ENCODE results near the gene SRPRA. TPM values are rescaled to one million over a fixed set of nuclear protein-coding genes. Genes with fewer than 3 reads are reported as not detected.

Gene SRPRA
- total and polyA plus RNA-seq, 4 donors, result 28.7 to 143 (median 102) TPM

DNA sequence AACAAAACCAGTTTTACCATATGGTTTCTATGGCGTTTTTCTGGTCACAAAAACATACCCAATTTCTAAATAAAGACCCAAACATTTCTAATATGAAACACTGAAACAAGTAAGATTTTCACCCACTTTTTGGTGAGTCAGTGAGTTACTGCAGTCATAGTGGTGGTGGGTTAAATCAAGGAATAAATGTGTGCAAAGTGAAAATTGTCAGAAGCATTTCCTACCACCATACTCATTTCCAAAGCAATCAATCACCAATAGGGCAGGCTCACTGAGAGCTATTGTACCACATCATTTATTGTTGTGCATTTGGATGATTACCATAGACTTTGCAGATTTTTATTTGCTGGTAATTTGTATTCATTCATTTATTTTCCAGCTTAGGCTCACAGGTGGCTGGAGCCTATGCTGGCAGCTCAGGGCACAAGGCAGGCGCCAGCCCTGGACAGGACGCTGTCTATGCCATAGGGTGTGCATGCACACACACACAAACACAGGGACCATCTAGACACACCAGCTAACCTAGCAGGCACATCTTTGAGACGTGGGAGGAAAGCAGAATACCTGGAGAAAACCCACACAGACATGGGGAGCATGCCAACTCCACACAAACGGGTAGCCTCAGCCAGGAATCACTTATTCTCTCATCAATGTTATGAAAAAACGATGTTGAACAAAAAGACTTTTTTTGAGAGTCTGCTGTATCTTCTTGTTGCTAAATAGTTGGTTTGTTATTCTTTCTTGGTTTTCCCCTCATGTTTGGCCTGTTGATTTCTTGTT lies 52.0 kb downstream of the SRPRA start:
- H3K4me3 ChIP-seq (ENCODE audit: low read depth in 1 of 3, low read length in 3 of 3), result no peak overlapping the region
- 91% methylated on average over 6 of the region's 6 CpGs for WGBS
- no peaks in the 10 kb centered on the region for H3K27me3 ChIP-seq (ENCODE audit: control insufficient read depth in 4 of 4, insufficient read depth in 4 of 4, low read length in 3 of 4)
- H3K27ac ChIP-seq (ENCODE audit: low read depth in 1 of 2, low read length in 2 of 2), result no peak overlapping the region
- DNase-seq (ENCODE audit: low spot score), result no peak
- TF ChIP-seq HNF4G (IDR thresholded peaks at IDR 0.05) (no peak), RXRA (IDR thresholded peaks at IDR 0.05) (no peak), FOXA1 (IDR thresholded peaks at IDR 0.05) (no peak), NR2F2 (IDR thresholded peaks at IDR 0.05) (no peak), HNF4A (conservative IDR thresholded peaks at IDR 0.05) (no peak), JUND (IDR thresholded peaks at IDR 0.05) (no peak), GABPA (IDR thresholded peaks at IDR 0.05 in 1 of 2, conservative IDR thresholded peaks at IDR 0.05 in 1 of 2) (no peak)
- TF ChIP-seq, protein P1, sequence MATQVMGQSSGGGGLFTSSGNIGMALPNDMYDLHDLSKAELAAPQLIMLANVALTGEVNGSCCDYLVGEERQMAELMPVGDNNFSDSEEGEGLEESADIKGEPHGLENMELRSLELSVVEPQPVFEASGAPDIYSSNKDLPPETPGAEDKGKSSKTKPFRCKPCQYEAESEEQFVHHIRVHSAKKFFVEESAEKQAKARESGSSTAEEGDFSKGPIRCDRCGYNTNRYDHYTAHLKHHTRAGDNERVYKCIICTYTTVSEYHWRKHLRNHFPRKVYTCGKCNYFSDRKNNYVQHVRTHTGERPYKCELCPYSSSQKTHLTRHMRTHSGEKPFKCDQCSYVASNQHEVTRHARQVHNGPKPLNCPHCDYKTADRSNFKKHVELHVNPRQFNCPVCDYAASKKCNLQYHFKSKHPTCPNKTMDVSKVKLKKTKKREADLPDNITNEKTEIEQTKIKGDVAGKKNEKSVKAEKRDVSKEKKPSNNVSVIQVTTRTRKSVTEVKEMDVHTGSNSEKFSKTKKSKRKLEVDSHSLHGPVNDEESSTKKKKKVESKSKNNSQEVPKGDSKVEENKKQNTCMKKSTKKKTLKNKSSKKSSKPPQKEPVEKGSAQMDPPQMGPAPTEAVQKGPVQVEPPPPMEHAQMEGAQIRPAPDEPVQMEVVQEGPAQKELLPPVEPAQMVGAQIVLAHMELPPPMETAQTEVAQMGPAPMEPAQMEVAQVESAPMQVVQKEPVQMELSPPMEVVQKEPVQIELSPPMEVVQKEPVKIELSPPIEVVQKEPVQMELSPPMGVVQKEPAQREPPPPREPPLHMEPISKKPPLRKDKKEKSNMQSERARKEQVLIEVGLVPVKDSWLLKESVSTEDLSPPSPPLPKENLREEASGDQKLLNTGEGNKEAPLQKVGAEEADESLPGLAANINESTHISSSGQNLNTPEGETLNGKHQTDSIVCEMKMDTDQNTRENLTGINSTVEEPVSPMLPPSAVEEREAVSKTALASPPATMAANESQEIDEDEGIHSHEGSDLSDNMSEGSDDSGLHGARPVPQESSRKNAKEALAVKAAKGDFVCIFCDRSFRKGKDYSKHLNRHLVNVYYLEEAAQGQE (IDR thresholded peaks at IDR 0.05), result no peak
- TF ChIP-seq, protein P2, sequence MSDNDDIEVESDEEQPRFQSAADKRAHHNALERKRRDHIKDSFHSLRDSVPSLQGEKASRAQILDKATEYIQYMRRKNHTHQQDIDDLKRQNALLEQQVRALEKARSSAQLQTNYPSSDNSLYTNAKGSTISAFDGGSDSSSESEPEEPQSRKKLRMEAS (IDR thresholded peaks at IDR 0.05), result no peak
- TF ChIP-seq, protein P3, sequence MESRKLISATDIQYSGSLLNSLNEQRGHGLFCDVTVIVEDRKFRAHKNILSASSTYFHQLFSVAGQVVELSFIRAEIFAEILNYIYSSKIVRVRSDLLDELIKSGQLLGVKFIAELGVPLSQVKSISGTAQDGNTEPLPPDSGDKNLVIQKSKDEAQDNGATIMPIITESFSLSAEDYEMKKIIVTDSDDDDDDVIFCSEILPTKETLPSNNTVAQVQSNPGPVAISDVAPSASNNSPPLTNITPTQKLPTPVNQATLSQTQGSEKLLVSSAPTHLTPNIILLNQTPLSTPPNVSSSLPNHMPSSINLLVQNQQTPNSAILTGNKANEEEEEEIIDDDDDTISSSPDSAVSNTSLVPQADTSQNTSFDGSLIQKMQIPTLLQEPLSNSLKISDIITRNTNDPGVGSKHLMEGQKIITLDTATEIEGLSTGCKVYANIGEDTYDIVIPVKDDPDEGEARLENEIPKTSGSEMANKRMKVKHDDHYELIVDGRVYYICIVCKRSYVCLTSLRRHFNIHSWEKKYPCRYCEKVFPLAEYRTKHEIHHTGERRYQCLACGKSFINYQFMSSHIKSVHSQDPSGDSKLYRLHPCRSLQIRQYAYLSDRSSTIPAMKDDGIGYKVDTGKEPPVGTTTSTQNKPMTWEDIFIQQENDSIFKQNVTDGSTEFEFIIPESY (IDR thresholded peaks at IDR 0.05), result no peak
- TF ChIP-seq, protein P4, sequence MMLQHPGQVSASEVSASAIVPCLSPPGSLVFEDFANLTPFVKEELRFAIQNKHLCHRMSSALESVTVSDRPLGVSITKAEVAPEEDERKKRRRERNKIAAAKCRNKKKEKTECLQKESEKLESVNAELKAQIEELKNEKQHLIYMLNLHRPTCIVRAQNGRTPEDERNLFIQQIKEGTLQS (IDR thresholded peaks at IDR 0.05), result no peak
- no peak overlapping the region for H3K9ac ChIP-seq (ENCODE audit: low read depth in 1 of 2, low read length in 2 of 2)
- H3K4me1 ChIP-seq (ENCODE audit: control insufficient read depth in 4 of 4, insufficient read depth in 4 of 4, low read length in 3 of 4), result peaks cover 0 to 20% (median 16%) of the 10 kb centered on the region in 4 donors
- no peaks in the 10 kb centered on the region for H3K9me3 ChIP-seq (ENCODE audit: control insufficient read depth in 4 of 4, low read length in 3 of 4)
- H3K36me3 ChIP-seq (ENCODE audit: control insufficient read depth in 4 of 4, insufficient read depth in 3 of 4, low read depth in 1 of 4, low read length in 3 of 4), result no peaks in the 10 kb centered on the region

DNA sequence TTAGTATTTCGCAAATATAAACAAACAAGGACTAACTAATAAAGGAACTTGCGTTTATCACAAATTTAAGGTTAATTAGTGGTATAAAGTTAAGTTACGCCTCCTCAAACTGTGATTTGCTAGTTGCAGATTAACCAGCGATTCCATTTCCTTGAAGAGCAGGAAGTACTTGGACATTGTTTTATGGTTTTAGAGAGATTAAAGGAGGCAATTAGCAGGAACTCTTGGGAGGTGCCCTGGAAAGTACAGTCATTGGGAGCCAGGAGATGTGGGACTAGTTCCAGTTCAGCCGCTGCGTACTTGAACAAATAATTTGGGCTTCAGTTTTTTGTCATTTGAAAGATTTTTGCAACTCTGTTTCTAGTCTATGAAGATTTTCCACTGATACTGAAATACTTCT lies 53.9 kb downstream of the SRPRA start:
- Histone ChIP-seq H3K9ac (ENCODE audit: low read depth in 1 of 2, low read length in 2 of 2) (peak overlapping the region in 1 of 2 donors; percentile 36), H3K27ac (ENCODE audit: low read depth in 1 of 2, low read length in 2 of 2) (no peak overlapping the region), H3K27me3 (ENCODE audit: control insufficient read depth in 4 of 4, insufficient read depth in 4 of 4, low read length in 3 of 4) (no peaks in the 10 kb centered on the region), H3K36me3 (ENCODE audit: control insufficient read depth in 4 of 4, insufficient read depth in 3 of 4, low read depth in 1 of 4, low read length in 3 of 4) (no peaks in the 10 kb centered on the region), H3K4me1 (ENCODE audit: control insufficient read depth in 4 of 4, insufficient read depth in 4 of 4, low read length in 3 of 4) (peaks cover 3 to 28% (median 25%) of the 10 kb centered on the region in 4 donors), H3K4me3 (ENCODE audit: low read depth in 1 of 3, low read length in 3 of 3) (no peak overlapping the region), H3K9me3 (ENCODE audit: control insufficient read depth in 4 of 4, low read length in 3 of 4) (no peaks in the 10 kb centered on the region)
- 32% methylated on average over 6 of the region's 6 CpGs for WGBS
- TF ChIP-seq RXRA (IDR thresholded peaks at IDR 0.05), result no peak
- TF ChIP-seq GABPA (IDR thresholded peaks at IDR 0.05 in 1 of 2, conservative IDR thresholded peaks at IDR 0.05 in 1 of 2), result no peak
- no peak for TF ChIP-seq RAD21 (IDR thresholded peaks at IDR 0.05)
- TF ChIP-seq HNF4A (conservative IDR thresholded peaks at IDR 0.05), result no peak
- DNase-seq (ENCODE audit: low spot score), result no peak

Measured in liver (tissue), 9 donors.